SU-DHL-6 (cell line): ENCODE measurements around the gene NPBWR2.

Experiments used
- EZH2phosphoT487 ChIP-seq: fragments of 200-600 bp; sonication (generic), shearing (Covaris generic); conservative IDR thresholded peaks from 2 replicates; pipeline ENCODE4 v1.6.1; 2018; ENCODE audit warnings: mild to moderate bottlenecking, antibody characterized with exemption, low read length, moderate library complexity, mixed read lengths
- TF ChIP-seq, protein P1 (sequence below): fragments of 200-600 bp; sonication (generic); IDR thresholded peaks from one replicate; pipeline ENCODE4 v1.5.1; 2017; ENCODE audit warnings: antibody characterized with exemption, mild to moderate bottlenecking, low read length, moderate library complexity; ENCODE audit not compliant: insufficient read depth, poor library complexity, severe bottlenecking

DNA sequence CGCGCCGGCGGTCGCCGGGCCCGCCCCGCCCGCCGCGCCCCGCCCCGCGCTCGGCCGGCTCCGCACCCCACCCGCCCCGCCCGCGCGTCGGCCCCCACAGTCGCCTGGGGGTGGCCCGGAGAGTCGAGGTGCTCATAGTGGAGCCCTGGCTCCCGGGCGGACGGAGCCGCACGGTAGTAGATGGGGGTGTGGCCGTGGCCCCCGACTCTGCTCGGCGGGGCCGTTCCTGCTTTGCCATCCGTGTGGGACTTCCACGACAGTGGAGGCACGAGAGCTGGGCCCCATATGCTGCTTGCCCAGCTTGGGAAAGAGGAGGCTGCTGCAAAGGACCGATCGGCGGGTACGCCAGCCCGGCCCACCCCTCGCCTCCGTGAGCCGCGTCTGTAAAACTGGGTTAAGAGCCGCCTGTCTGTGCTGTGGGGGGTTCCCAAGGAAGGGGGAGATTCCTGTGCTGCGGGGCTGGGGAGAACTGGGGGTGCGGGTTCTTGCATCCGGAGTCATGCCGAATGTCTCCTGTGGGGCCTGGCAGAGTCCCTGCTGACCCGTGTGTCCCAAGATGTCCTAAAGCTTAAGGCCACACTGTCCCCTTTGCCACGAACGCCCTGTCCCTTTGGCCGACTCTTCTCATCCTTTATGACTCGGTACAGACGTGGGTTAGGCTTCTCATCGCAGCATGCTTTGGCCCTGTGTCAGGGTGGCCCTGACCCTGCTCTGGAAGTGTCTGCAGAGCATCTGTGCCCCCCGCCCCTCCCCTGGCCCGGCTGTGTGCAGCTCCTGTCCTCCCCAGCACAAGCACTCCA lies 27.2 kb downstream of the NPBWR2 start, which contains the start of gene OPRL1:
- TF ChIP-seq, protein P1, sequence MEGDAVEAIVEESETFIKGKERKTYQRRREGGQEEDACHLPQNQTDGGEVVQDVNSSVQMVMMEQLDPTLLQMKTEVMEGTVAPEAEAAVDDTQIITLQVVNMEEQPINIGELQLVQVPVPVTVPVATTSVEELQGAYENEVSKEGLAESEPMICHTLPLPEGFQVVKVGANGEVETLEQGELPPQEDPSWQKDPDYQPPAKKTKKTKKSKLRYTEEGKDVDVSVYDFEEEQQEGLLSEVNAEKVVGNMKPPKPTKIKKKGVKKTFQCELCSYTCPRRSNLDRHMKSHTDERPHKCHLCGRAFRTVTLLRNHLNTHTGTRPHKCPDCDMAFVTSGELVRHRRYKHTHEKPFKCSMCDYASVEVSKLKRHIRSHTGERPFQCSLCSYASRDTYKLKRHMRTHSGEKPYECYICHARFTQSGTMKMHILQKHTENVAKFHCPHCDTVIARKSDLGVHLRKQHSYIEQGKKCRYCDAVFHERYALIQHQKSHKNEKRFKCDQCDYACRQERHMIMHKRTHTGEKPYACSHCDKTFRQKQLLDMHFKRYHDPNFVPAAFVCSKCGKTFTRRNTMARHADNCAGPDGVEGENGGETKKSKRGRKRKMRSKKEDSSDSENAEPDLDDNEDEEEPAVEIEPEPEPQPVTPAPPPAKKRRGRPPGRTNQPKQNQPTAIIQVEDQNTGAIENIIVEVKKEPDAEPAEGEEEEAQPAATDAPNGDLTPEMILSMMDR, result no peak
- TF ChIP-seq EZH2phosphoT487, result no peak
